Activated CD4-positive, alpha-beta T cell treated with anti-CD3 and anti-CD28 coated beads, Interleukin-2, amount 50 U/mL, for 16 hours (primary cell): ENCODE data around the gene FARP2.

ENCODE experiments used
- DNase-seq: peaks from one replicate; pipeline ENCODE4 v3.0.0-alpha.2; 2020

FARP2 gene

GRCh38 chr2:241461693-241462677 is 105.9 kb downstream of the FARP2 start:
- no peak for DNase-seq

- DNase-seq: no peak
Observed at GRCh38 chr2:241463276-241464135, 107.4 kb downstream of the FARP2 start.

DNA sequence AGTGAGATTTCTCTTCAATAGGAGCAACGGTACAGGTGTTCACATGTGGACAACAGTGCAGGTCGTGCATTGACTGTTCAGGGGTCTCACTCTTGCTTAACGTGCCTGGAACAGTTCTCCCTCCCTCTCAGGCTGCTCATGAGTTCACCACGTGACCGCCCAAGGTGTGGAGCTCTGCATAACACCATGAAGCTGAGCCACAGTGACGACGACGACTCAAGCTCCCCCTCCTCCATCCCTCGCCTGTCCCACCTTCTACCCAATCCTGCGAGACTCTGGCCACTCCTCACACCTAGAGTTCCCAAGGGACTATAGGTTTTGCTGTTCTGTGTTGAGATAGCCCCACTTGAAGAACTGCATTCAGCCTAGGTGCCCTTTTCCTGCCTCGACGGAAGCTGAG is 109.5 kb downstream of the FARP2 start:
- no peak for DNase-seq

DNA sequence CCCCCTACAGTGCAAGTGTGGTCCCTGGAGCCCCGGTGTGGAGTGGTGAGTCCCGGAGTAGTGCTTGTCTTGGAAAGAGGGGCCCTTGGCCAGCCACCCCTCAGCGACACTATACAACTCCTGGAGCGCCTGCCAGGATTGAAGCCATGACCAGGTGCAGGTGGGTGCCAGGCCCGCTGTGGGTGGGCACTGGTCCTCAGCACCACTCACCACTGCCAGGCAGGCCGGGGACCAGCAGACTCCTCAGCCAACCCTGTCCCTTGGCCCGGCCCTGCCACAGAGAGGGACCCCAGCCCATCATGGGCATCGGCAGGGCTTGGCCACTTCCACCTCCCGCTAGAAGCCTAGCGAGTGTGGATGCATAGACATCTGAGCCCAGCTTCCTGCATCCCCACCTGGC is 110.1 kb downstream of the FARP2 start:
- no peak for DNase-seq

- no peak for DNase-seq
Observed at GRCh38 chr2:241467777-241468475, 111.8 kb downstream of the FARP2 start.

DNA sequence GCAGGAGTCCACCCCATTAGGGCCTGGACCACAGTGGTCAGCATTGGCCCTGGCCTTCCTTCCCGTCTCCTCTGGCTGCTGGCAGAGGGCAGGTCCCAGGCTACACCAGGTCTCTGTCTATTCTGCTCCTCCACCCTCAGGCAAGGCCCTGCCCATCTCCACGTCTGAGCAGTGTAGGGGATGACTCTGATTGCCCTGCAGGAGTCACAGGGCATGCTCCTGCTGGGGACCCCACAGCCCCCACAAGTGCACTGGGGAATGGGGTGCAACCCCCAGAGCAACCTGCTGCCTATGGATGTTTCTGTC is 112.3 kb downstream of the FARP2 start:
- no peak for DNase-seq

DNA sequence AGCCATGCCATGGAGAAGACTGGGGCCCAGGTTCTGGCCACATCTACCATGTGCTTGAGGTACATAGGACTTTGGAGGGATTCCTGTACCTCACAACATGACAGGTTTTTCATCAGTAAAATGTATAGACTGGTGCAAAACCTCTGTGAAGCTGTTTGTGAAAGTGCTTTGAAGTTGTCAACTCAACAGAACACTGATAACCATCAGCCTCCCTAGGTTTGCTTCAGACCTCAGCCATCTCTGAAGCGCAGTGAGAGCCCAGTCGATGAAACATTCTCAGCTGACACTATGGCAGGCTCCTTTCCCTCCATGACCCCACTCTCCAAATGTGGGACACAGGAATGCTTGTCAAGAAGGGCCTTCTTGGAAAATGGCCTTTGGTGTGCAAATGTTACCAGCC is 113.7 kb downstream of the FARP2 start:
- no peak for DNase-seq

GRCh38 chr2:241473399-241473798 is 117.3 kb downstream of the FARP2 start:
- no peak for DNase-seq

- DNase-seq: no peak
Observed at GRCh38 chr2:241475267-241475666, 119.2 kb downstream of the FARP2 start.

GRCh38 chr2:241478166-241478565 is 122.1 kb downstream of the FARP2 start:
- DNase-seq: no peak

DNA sequence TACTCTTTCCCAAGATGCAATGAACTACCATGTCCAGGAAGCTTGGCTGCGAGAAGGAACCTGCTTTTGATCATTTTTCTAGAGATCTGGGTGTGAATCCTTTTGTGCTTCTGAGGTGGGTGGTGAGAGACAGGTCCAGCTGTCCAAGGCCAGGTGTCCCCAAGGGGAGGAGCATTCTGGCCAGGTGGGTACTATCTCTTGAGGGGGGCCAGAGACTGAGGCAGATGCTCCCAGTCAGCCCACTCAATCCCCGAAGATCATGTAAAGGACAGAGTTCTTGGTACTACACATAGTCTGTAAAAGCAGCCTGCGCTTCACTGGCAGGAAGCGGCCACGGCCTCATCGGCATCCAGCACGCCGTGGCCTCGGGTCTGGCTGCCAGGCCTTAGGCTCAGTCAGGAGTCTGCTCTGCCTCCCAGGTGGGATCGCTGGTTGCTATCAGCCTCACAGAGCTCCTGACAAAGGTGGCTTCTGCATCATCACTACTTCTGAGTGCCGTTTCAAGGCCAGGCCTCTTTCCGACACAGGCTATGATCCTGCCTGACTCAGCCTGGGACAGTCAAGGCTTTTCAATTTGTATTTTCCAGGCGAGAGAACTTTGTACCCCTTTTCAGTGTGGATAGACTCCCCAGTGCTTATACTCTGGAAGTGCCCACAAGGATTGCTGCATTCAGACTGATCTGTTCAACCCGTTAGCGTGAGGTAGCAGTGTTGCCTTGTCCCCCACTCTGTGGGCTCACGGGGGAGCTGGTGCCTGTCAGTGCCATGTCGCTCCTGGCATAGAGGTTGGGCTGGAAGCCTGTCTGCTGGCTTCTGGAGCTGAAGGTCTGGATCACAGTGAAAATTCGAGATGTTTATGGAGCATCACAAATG is 123.2 kb downstream of the FARP2 start:
- DNase-seq: no peak

- DNase-seq: no peak
Observed at GRCh38 chr2:241481687-241482086, 125.6 kb downstream of the FARP2 start.

DNA sequence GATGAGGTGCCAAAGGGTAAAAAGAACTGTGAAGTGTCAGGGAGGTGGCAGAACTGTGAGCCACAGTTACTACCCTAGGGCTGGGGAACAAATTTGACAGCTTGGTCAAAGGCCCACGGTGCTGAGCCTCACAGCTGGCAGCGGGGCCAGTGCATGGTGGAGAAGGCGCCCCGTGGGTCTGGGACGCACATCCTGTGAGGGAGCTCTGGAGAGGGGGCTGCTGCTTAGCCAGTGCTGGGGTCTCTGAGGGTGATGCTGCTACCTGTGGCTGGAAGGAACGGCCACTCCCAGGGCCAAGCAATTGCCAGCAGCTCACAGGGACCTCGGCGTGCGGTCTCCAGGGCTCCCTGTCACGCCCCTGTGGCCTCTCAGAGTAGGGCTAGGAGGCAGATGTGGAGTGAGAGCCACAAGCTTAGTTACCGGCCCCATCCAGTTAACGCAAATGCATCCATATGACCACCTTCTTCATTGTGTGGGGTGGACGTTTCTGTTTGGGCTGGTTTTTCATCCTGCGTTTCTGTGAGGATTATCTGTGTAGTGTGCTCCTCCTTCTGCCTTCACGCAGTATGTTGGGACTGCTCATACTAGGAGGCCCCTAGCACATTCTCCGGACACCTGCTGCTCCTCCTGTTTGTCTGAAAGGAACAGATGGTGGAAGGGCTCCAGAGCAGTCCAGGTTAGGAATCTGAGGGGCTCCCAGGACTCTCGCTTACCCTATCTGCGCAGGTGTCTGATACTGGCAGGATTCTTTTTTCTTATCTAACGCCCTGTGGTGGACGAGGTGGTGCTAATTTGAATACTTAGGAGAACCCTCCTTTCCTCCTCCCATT is 126.3 kb downstream of the FARP2 start:
- no peak for DNase-seq

- no peak for DNase-seq
Observed at GRCh38 chr2:241483305-241483704, 127.2 kb downstream of the FARP2 start.

- no peak for DNase-seq
Observed at GRCh38 chr2:241485172-241485911, 129.3 kb downstream of the FARP2 start.

DNA sequence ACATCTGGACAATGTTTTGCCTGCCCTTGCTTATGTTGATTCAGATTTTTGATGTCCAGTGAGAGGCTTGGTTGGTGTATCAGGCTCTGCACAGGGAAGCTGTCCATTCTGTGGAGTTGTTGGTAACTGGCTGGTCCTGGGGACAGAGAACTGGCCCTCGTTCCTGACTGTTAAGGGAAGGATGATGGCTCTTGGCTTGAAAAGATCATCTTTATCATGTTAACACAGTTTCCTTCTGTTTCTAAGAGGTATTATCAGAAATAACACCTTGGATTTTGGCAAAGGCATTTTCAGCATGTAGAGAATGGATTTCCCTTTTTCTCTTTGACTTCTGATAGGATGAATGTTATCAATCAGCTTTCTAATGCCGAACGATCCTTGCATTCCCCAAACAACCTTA is 133.0 kb downstream of the FARP2 start:
- no peak for DNase-seq

DNA sequence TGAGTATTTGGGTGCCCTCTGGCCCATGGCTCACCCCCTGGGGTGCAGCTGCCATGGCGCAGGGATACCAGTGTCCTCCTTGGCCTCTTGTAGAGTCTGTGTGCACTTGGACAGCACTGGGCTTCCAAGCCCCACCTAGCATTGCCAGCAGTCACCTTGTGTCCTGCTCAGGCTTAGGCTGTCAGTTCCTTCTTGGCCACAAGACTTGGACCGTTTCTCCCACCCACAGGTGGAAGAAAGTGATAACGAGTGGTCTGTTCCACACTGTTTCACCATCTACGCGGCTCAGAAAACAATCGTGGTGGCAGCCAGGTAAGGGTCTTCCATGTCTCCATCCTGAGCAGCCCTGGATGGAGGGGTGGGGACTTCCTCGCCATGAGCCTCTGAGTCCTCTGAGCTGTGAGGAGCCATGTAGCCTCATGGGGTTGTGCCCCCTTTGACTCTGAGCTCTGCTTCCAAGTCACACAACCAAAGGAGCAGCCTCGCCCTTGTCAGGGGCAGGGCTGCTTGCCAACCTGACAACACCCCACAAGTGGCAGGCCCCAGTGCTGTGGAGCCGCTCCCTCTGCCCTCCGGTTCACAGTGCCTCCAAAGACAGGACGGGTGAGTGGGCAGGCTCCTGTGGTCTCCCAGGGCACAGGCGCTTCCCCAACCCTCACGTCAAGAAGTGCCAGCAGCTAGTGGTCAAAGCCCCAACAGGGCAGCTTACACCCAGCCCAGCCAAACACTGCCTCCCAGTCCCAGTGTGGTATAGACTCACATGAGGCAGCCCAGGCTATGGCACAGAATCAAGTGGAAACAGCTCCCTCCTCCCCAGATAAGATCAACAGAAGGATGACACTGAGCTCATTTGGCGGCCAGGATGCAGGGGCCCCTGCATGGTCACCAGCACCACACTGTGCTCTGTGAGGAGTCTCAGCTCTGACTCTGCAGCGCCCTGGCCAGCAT is 133.9 kb downstream of the FARP2 start:
- DNase-seq: no peak

- DNase-seq: no peak
Observed at GRCh38 chr2:241490825-241491506, 134.9 kb downstream of the FARP2 start.
